Natural killer cell (primary cell): ENCODE results near the gene PPME1. TPM values are rescaled to one million over a fixed set of nuclear protein-coding genes. Genes with fewer than 3 reads are reported as not detected.

Experiments
- ATAC-seq, 3 donors: fragments of 150-1000 bp in 2 of 3; fragments of 200-7000 bp in 1 of 3; cut with Tn5 transposase; 1 replicate in 1 of 3; 2 replicates in 2 of 3; pipeline ENCODE4 v1.10.0; 2021; ENCODE audit warnings: mild to moderate bottlenecking in 2 of 3, moderate library complexity in 2 of 3
- DNase-seq, 2 donors: peaks; one replicate each; pipeline versions ENCODE4 v3.0.0 to v3.0.0-alpha.2; 2013 to 2021; ENCODE audit warnings: mixed read lengths in 1 of 2
- H3K27ac ChIP-seq: one replicate; pipeline ENCODE4 v1.5.1; 2013; ENCODE audit warnings: mild to moderate bottlenecking, low read length
- H3K27me3 ChIP-seq: one replicate; pipeline ENCODE4 v1.6.1; 2013; ENCODE audit warnings: low read length; ENCODE audit not compliant: control insufficient read depth, insufficient read depth
- H3K36me3 ChIP-seq: one replicate; pipeline ENCODE4 v1.6.1; 2013; ENCODE audit warnings: low read length; ENCODE audit not compliant: control insufficient read depth, insufficient read depth
- H3K4me1 ChIP-seq: one replicate; pipeline ENCODE4 v1.6.1; 2013; ENCODE audit warnings: low read length; ENCODE audit not compliant: control insufficient read depth, insufficient read depth
- H3K4me3 ChIP-seq: one replicate; pipeline ENCODE4 v1.5.1; 2013; ENCODE audit warnings: low read length
- H3K9me3 ChIP-seq: one replicate; pipeline ENCODE4 v1.6.1; 2013; ENCODE audit warnings: low read length; ENCODE audit not compliant: control insufficient read depth, insufficient read depth
- H3K27ac Mint-ChIP-seq, 2 donors: one replicate each; pipeline ENCODE4 v1.8.0; 2022; ENCODE audit warnings: mild to moderate bottlenecking in 2 of 2, mixed read lengths in 2 of 2, moderate library complexity in 1 of 2
- H3K27me3 Mint-ChIP-seq, 2 donors: one replicate each; pipeline ENCODE4 v1.8.0; 2022; ENCODE audit warnings: low read depth in 2 of 2, mixed read lengths in 2 of 2
- H3K36me3 Mint-ChIP-seq: one replicate; pipeline ENCODE4 v1.8.0; 2022; ENCODE audit warnings: mixed read lengths
- H3K4me1 Mint-ChIP-seq, 2 donors: one replicate each; pipeline ENCODE4 v1.8.0; 2022; ENCODE audit warnings: mixed read lengths in 2 of 2
- H3K4me3 Mint-ChIP-seq: one replicate; pipeline ENCODE4 v1.8.0; 2022; ENCODE audit warnings: mild to moderate bottlenecking, moderate library complexity, mixed read lengths
- H3K9me3 Mint-ChIP-seq, 2 donors: one replicate each; pipeline ENCODE4 v1.8.0; 2022; ENCODE audit warnings: mixed read lengths in 2 of 2
- WGBS: methylation state at CpG from one replicate; pipeline ENCODE4 v1.1.7; 2013; ENCODE audit warnings: missing lambda C conversion rate; ENCODE audit not compliant: insufficient coverage; 5-methylcytosine and 5-hydroxymethylcytosine counted together
- intact Hi-C: fragments of 100-400 bp; cut with micrococcal nuclease; formaldehyde crosslinking; loops from one replicate; pipeline ENCODE4 v1.14.2; 2022
- total RNA-seq, 4 donors: library from RNA; stranded (reverse); fragments of 120-200 nt in 1 of 4; gene quantifications; one replicate each; pipeline versions ENCODE4 v1.2.3 to v1.2.4, GENCODE V29; 2013 to 2022
- TF ChIP-seq, protein P1 (sequence below): fragments of 200-600 bp; IDR thresholded peaks from one replicate; pipeline ENCODE4 v1.8.0; 2022; ENCODE audit warnings: antibody characterized with exemption

Gene PPME1
- total RNA-seq, 3 donors from 2014 or later (not counting 1 experiment from before 2014, with no cell fraction given) = 15.6 to 18.5 (median 16.9) TPM

DNA sequence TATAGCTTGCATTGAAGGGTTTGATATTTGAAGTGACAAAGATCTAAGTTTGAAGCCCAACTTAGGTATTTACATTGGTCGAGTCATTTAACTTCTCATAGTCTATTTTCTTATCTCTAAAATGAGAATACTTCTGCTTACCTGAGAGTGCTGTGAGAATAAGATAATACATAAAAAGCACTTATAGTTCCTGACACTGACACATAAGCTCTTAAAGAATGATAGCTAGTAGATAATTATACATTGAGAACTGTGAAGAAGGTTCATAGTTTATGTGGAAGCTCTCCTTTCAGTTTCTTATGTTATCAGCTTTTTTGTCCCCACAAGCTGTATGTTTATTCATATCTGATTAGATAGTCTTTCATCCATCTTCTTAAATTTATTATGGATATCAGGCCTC, 4.8 kb downstream of the PPME1 start:
- no peak for DNase-seq
- Histone ChIP-seq H3K36me3 (no peaks in the 10 kb centered on the region), H3K27ac (no peak overlapping the region), H3K4me3 (no peak overlapping the region), H3K9me3 (no peaks in the 10 kb centered on the region), H3K4me1 (peaks cover 11% of the 10 kb centered on the region), H3K27me3 (no peaks in the 10 kb centered on the region)
- Mint-ChIP-seq H3K9me3 (no peaks in the 10 kb centered on the region), H3K27ac (no peak overlapping the region), H3K4me3 (no peak overlapping the region), H3K27me3 (no peaks in the 10 kb centered on the region), H3K4me1 (peaks cover 0 to 6% of the 10 kb centered on the region in 2 donors), H3K36me3 (no peaks in the 10 kb centered on the region)
- WGBS = no CpG with 5 or more reads among the region's 1 CpG
- no peak for ATAC-seq
- intact Hi-C loops = no loop called here
- TF ChIP-seq, protein P1, sequence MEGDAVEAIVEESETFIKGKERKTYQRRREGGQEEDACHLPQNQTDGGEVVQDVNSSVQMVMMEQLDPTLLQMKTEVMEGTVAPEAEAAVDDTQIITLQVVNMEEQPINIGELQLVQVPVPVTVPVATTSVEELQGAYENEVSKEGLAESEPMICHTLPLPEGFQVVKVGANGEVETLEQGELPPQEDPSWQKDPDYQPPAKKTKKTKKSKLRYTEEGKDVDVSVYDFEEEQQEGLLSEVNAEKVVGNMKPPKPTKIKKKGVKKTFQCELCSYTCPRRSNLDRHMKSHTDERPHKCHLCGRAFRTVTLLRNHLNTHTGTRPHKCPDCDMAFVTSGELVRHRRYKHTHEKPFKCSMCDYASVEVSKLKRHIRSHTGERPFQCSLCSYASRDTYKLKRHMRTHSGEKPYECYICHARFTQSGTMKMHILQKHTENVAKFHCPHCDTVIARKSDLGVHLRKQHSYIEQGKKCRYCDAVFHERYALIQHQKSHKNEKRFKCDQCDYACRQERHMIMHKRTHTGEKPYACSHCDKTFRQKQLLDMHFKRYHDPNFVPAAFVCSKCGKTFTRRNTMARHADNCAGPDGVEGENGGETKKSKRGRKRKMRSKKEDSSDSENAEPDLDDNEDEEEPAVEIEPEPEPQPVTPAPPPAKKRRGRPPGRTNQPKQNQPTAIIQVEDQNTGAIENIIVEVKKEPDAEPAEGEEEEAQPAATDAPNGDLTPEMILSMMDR = no peak

GRCh38 chr11:74179234-74180052, 8.4 kb downstream of the PPME1 start:
- WGBS = 99% methylated on average over 5 of the region's 7 CpGs
- ATAC-seq (no peak), DNase-seq (no peak)
- H3K27ac ChIP-seq = no peak overlapping the region
- H3K4me1 ChIP-seq = no peaks in the 10 kb centered on the region
- H3K36me3 ChIP-seq = no peaks in the 10 kb centered on the region
- no peaks in the 10 kb centered on the region for H3K9me3 ChIP-seq
- TF ChIP-seq, protein P1 = no peak
- H3K27me3 ChIP-seq = no peaks in the 10 kb centered on the region
- H3K4me3 ChIP-seq = no peak overlapping the region
- intact Hi-C loops = no loop called here
- Mint-ChIP-seq H3K4me1 (peaks cover 5 to 10% of the 10 kb centered on the region in 2 donors), H3K27me3 (no peaks in the 10 kb centered on the region), H3K9me3 (no peaks in the 10 kb centered on the region), H3K4me3 (no peak overlapping the region), H3K36me3 (no peaks in the 10 kb centered on the region), H3K27ac (no peak overlapping the region)

- H3K9me3 ChIP-seq = no peaks in the 10 kb centered on the region
- H3K27me3 ChIP-seq = no peaks in the 10 kb centered on the region
- no peaks in the 10 kb centered on the region for H3K36me3 Mint-ChIP-seq
- no peaks in the 10 kb centered on the region for H3K36me3 ChIP-seq
- 92% methylated on average over 4 of the region's 4 CpGs for WGBS
- H3K9me3 Mint-ChIP-seq = no peaks in the 10 kb centered on the region
- no peak for ATAC-seq
- no peak overlapping the region for H3K4me3 Mint-ChIP-seq
- H3K27ac Mint-ChIP-seq = no peak overlapping the region
- no peaks in the 10 kb centered on the region for H3K4me1 ChIP-seq
- TF ChIP-seq, protein P1 = no peak
- H3K4me3 ChIP-seq = no peak overlapping the region
- no peak for DNase-seq
- no peaks in the 10 kb centered on the region for H3K27me3 Mint-ChIP-seq
- H3K4me1 Mint-ChIP-seq = peaks cover 9 to 16% of the 10 kb centered on the region in 2 donors
- no peak overlapping the region for H3K27ac ChIP-seq
- intact Hi-C loops = no loop called here
These were observed 11.5 kb downstream of the PPME1 start for GRCh38 chr11:74182635-74183034.

DNA sequence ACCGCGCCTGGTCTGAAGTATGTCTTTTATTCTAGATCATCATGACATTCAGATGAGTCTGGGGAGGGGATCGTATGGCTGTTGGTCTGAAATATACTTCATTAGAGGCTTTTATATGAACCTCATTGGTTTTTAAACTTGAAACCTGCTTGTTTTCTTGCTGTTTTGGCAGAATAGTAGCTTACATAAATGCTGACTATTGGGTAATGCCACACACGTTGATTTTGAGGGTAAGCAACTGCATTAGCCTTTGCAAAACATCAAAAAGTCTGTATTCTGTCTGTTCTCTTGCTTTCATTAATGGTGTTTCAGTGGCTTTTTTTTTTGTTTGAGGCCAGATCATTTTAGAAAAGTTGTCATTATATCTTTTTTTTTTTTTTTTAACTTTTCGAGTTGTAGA, 14.2 kb downstream of the PPME1 start:
- H3K4me3 Mint-ChIP-seq = no peak overlapping the region
- WGBS = 87% methylated on average over 4 of the region's 5 CpGs
- TF ChIP-seq, protein P1 = no peak
- no peak overlapping the region for H3K27ac Mint-ChIP-seq
- no peak overlapping the region for H3K27ac ChIP-seq
- H3K4me1 ChIP-seq = no peaks in the 10 kb centered on the region
- DNase-seq (no peak), ATAC-seq (no peak)
- no peaks in the 10 kb centered on the region for H3K9me3 ChIP-seq
- H3K9me3 Mint-ChIP-seq = peaks cover 0 to under 1% of the 10 kb centered on the region in 2 donors
- no peaks in the 10 kb centered on the region for H3K27me3 ChIP-seq
- no peak overlapping the region for H3K4me3 ChIP-seq
- intact Hi-C loops = no loop called here
- peaks cover 9 to 10% of the 10 kb centered on the region in 2 donors for H3K4me1 Mint-ChIP-seq
- H3K27me3 Mint-ChIP-seq = no peaks in the 10 kb centered on the region
- H3K36me3 Mint-ChIP-seq = peaks cover 3% of the 10 kb centered on the region
- H3K36me3 ChIP-seq = no peaks in the 10 kb centered on the region
